Stimulated activated CD8-positive, alpha-beta memory T cell treated with anti-CD3 and anti-CD28 coated beads, Interleukin-12 subunit alpha, Interleukin-12 subunit beta, amount 100 ng/mL, for 24 hours (primary cell): ENCODE results near the gene LTN1.
"Not testable (repeated sequence)": the region's sequence is repeated elsewhere in the genome, so short reads cannot be mapped to it uniquely, and the experiment has no call there.

Source experiments
- DNase-seq: peaks from one replicate; pipeline ENCODE4 v3.0.0-alpha.2; 2020; ENCODE audit errors: extremely low read depth

Gene LTN1

GRCh38 chr21:28931708-28932372, 60.8 kb downstream of the LTN1 start:
- DNase-seq = not testable (repeated sequence)

- DNase-seq = no peak
These were observed 63.9 kb downstream of the LTN1 start for GRCh38 chr21:28928578-28929420.

GRCh38 chr21:28927130-28927529, 65.5 kb downstream of the LTN1 start:
- DNase-seq = no peak

- no peak for DNase-seq
These were observed 69.2 kb downstream of the LTN1 start for GRCh38 chr21:28923439-28923975.

GRCh38 chr21:28922368-28922767, 70.3 kb downstream of the LTN1 start:
- no peak for DNase-seq

GRCh38 chr21:28916150-28916893, 76.4 kb downstream of the LTN1 start:
- no peak for DNase-seq

GRCh38 chr21:28913071-28913470, 79.6 kb downstream of the LTN1 start:
- no peak for DNase-seq

- no peak for DNase-seq
These were observed 82.3 kb downstream of the LTN1 start for GRCh38 chr21:28910280-28910887.

GRCh38 chr21:28908351-28908750, 84.3 kb downstream of the LTN1 start:
- DNase-seq = no peak

- no peak for DNase-seq
These were observed 85.8 kb downstream of the LTN1 start for GRCh38 chr21:28906841-28907240.

- no peak for DNase-seq
These were observed 86.4 kb downstream of the LTN1 start for GRCh38 chr21:28906236-28906635.

- no peak for DNase-seq
These were observed 87.7 kb downstream of the LTN1 start for GRCh38 chr21:28904961-28905435.

GRCh38 chr21:28903448-28903847, 89.2 kb downstream of the LTN1 start:
- DNase-seq = no peak

- no peak for DNase-seq
These were observed 92.2 kb downstream of the LTN1 start for GRCh38 chr21:28900481-28900880.

- DNase-seq = no peak
These were observed 92.9 kb downstream of the LTN1 start for GRCh38 chr21:28899744-28900143.

- DNase-seq = no peak
These were observed 93.5 kb downstream of the LTN1 start for GRCh38 chr21:28899220-28899619.

- DNase-seq = no peak
These were observed 99.0 kb downstream of the LTN1 start for GRCh38 chr21:28893687-28894086.

GRCh38 chr21:28892199-28893111, 100.2 kb downstream of the LTN1 start:
- DNase-seq = no peak

GRCh38 chr21:28885853-28886177, 106.9 kb downstream of the LTN1 start:
- DNase-seq = no peak

- peak; percentile 82 for DNase-seq
These were observed 107.5 kb downstream of the LTN1 start for GRCh38 chr21:28884976-28885852.
